Esophagus (tissue), 2 donors: Measurements from ENCODE around the gene C8B. TPM values are rescaled to one million over a fixed set of nuclear protein-coding genes. Genes with fewer than 3 reads are reported as not detected.

Experiments
- H3K27ac ChIP-seq, 2 donors: one replicate each; pipeline ENCODE4 v1.5.1; 2013; ENCODE audit warnings: low read depth in 2 of 2, mild to moderate bottlenecking in 2 of 2, inconsistent platforms in 1 of 2, low read length in 1 of 2, moderate library complexity in 1 of 2
- H3K27me3 ChIP-seq, 2 donors: one replicate each; pipeline ENCODE4 v1.6.1; 2013; ENCODE audit warnings: low read length in 2 of 2, control low read depth in 1 of 2, mild to moderate bottlenecking in 1 of 2; ENCODE audit not compliant: insufficient read depth in 2 of 2, control insufficient read depth in 1 of 2
- H3K36me3 ChIP-seq, 2 donors: one replicate each; pipeline ENCODE4 v1.6.1; 2013; ENCODE audit warnings: low read length in 1 of 2; ENCODE audit not compliant: control insufficient read depth in 2 of 2, insufficient read depth in 2 of 2
- H3K4me1 ChIP-seq, 2 donors: one replicate each; pipeline ENCODE4 v1.6.1; 2013; ENCODE audit warnings: low read length in 1 of 2; ENCODE audit not compliant: control insufficient read depth in 2 of 2, insufficient read depth in 2 of 2
- H3K4me3 ChIP-seq, 2 donors: one replicate each; pipeline ENCODE4 v1.5.1; 2013; ENCODE audit warnings: low read length in 2 of 2, mild to moderate bottlenecking in 2 of 2, low read depth in 1 of 2, moderate library complexity in 1 of 2
- H3K9me3 ChIP-seq, 2 donors: one replicate each; pipeline ENCODE4 v1.6.1; 2013; ENCODE audit warnings: mild to moderate bottlenecking in 2 of 2, low read depth in 1 of 2, low read length in 1 of 2, moderate library complexity in 1 of 2; ENCODE audit not compliant: control insufficient read depth in 2 of 2, insufficient read depth in 1 of 2
- WGBS, 2 donors: extraction: QIAGEN DNeasy Blood & Tissue Kit; methylation state at CpG; one replicate each; pipeline ENCODE4 v1.1.7; 2013; 5-methylcytosine and 5-hydroxymethylcytosine counted together
- polyA plus RNA-seq, 2 donors: library from polyadenylated mRNA; stranded (reverse); fragments of 200-250 nt; gene quantifications; one replicate each; pipeline ENCODE4 v1.2.3, GENCODE V29; 2013
- donor health status: healthy with polysubstance abuse.
- donor health status: Bipolar disorder and iron deficiency.

Gene C8B
- polyA plus RNA-seq, 2 donors: not detected

DNA sequence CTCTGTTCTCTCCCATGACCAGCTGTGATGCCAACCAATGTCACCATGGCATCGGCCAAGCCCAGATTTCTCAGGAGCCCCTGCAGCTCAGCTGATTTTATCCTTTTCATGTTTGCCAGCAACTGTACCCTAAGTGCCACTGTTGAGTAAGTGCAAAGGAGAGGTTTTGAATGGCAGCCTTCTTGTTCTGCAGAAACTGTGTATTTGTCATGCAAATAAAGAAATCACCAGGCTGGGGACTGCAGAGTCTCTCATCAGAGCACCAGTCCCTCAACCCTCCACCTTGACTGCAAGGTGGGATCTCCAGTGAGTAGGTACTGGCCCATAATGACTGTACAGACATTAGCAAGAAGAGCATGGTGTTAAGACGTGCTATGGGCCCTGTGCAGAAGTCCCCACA lies 26.6 kb downstream of the C8B start:
- Histone ChIP-seq H3K36me3 (no peaks in the 10 kb centered on the region), H3K9me3 (no peaks in the 10 kb centered on the region), H3K4me3 (no peak overlapping the region), H3K27ac (no peak overlapping the region), H3K27me3 (no peaks in the 10 kb centered on the region), H3K4me1 (no peaks in the 10 kb centered on the region)
- WGBS, 2 donors: 82 to 84% methylated on average over 2 of the region's 2 CpGs

DNA sequence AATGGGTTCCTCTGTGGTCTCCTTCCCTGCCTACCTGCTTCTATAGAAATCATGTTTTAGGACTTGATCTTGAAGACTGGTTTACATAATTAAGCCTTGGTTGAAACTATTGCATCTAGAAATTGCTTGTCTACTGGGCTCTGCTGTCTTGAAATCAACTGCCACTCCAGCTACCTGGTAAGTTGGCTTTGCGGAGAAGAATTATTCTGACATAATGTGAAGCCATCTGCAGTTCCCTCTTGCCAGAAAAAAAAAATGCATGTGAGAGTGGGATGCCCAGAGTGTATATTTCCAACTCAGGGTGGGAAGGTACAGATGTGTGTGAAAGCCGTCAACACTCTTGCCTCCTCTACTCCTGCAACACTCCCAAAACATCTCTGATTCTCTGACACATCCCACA lies 27.2 kb downstream of the C8B start:
- Histone ChIP-seq H3K27ac (no peak overlapping the region), H3K9me3 (no peaks in the 10 kb centered on the region), H3K36me3 (no peaks in the 10 kb centered on the region), H3K27me3 (no peaks in the 10 kb centered on the region), H3K4me3 (no peak overlapping the region), H3K4me1 (no peaks in the 10 kb centered on the region)
- WGBS, 2 donors: 98% methylated on average over 2 of the region's 2 CpGs

DNA sequence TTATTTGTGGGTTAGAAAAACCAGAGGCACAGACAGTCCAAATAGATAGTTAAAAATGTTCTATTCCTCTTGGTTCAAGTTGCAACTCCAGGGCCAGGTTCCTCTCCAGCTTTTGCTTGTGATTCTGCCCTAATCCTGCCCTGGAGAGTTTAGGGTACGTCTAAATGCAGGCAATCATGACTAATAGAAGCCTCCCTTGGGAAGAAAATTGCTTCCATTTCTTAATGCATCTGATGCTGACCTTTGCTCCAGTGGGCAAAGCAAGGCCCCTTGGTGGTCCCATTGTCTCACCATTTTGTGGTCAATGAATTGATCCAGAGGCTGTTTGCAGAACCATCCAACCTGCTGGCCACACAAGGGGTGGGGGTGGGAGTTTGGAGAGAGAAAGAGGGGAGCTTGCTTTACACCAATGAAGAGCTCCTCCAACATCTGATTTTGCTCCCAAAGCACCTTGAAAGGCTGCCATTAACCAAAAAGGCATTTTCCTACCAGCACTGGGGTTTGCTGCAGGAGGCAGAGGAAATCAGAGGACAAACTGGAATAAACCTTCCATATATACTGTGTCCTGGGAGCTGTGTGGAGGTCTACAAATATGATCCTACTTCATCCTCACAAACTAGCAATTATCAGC lies 31.3 kb downstream of the C8B start:
- Histone ChIP-seq H3K27ac (no peak overlapping the region), H3K36me3 (no peaks in the 10 kb centered on the region), H3K4me3 (no peak overlapping the region), H3K9me3 (no peaks in the 10 kb centered on the region), H3K4me1 (no peaks in the 10 kb centered on the region), H3K27me3 (no peaks in the 10 kb centered on the region)
- 11 to 18% methylated on average over 1 of the region's 1 CpG for WGBS, 2 donors

DNA sequence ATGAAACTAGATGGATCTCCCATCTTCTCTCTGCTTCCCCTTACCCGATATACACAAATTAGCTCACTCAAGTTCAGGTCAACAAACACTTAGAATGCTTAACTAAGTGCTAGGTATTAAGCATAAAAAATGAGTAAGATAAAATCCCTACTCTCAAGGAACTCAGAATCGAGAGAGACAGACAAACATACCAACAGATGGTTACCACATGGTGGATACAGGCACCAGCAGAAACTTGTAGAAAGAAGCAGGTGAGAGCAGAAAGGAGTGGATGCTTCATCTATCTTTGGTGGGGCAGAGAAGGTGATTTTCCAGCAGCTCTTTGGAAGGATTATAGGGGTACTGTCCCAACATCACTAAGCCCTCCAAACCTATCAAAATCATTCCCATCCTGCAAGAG lies 32.2 kb downstream of the C8B start:
- Histone ChIP-seq H3K4me1 (no peaks in the 10 kb centered on the region), H3K36me3 (no peaks in the 10 kb centered on the region), H3K4me3 (no peak overlapping the region), H3K9me3 (no peaks in the 10 kb centered on the region), H3K27ac (no peak overlapping the region), H3K27me3 (no peaks in the 10 kb centered on the region)
- WGBS, 2 donors: 58 to 65% methylated on average over 2 of the region's 2 CpGs

DNA sequence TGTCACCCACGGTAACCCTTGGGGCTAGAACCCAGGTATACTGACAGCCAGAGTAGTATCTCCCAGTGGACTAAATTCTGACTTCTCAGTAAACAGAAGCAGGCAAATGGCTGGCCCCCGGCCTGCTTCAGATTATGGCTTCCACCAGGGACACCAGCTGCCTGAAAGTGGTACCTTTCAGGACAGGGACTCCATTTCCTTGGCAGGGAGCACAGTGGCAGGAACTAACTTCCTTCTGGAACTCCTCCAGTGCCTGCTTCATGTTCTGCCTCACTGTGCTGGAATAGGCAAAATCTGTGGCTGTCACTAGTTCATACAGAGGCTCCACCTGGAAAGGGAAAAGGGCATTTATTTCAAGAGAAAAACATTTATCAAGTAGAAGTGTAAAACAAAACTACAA lies 32.7 kb downstream of the C8B start:
- H3K4me1 ChIP-seq: no peaks in the 10 kb centered on the region
- H3K4me3 ChIP-seq: no peak overlapping the region
- no peaks in the 10 kb centered on the region for H3K9me3 ChIP-seq
- no peaks in the 10 kb centered on the region for H3K36me3 ChIP-seq
- no peaks in the 10 kb centered on the region for H3K27me3 ChIP-seq
- 68 to 76% methylated on average over 2 of the region's 2 CpGs for WGBS, 2 donors
- H3K27ac ChIP-seq: no peak overlapping the region

DNA sequence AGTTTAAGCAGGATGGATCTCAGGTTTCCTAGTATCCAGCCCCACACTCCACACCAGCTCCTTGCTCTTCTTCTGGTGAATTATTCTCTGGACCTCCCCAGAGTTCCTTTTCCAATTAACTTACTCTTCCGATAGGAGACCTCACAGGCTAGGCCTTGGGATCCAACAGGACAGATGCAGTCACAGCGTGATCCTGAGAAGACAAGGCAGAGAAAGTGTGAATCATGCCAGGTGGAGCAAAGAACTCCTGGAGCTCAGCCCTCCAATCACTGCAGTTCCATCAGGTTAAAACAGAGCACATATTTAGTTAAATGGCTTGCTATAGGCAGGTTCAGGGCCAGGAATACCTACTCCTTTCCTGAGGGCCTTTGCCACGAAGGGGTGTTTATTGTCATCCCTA lies 34.1 kb downstream of the C8B start:
- 73 to 79% methylated on average over 3 of the region's 3 CpGs for WGBS, 2 donors
- Histone ChIP-seq H3K36me3 (no peaks in the 10 kb centered on the region), H3K4me3 (no peak overlapping the region), H3K27me3 (peaks cover 0 to under 1% of the 10 kb centered on the region in 2 donors), H3K27ac (no peak overlapping the region), H3K9me3 (no peaks in the 10 kb centered on the region), H3K4me1 (no peaks in the 10 kb centered on the region)

DNA sequence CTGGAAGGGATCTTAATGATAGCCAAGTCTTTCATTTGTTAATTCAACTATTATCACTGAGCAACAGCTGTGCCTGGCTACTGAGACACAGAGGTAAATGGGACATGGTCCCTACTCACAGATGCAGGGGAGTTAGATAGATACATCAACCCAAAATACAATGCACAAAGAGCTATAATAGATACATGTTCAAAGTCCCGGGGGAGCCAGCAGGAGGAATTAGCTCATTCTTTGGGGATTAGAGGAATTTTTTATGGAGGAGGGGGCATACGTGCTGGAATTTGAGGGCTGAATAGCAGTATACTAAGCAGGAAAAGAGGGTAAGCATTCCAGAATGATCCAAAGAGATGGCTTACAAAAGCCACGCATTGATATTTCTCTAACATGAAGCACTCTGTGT lies 34.6 kb downstream of the C8B start:
- Histone ChIP-seq H3K4me1 (no peaks in the 10 kb centered on the region), H3K9me3 (no peaks in the 10 kb centered on the region), H3K27me3 (peaks cover 0 to 3% of the 10 kb centered on the region in 2 donors), H3K36me3 (no peaks in the 10 kb centered on the region), H3K27ac (no peak overlapping the region), H3K4me3 (no peak overlapping the region)
- 60 to 79% methylated on average over 3 of the region's 3 CpGs for WGBS, 2 donors

DNA sequence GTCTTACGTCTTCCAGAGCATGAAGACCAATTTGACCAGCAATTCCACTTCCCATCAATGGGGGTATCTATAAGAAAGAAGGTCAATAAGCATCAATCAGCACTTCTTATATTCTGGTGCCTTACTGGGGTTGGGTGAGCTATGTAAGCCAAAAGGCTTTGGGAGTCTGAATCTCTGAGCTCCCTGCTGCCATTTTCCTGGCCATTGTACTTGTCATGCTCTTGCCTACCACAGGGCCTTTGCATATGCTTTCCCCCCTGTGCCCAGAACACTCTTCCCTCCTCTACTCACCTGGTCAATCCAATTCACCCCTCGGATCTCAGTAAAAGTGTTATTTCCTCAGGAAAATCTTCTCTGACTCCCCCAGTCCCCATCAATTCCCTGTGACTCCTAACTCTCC lies 36.3 kb downstream of the C8B start:
- whole genome bisulfite sequencing, 2 donors: 80 to 93% methylated on average over 2 of the region's 2 CpGs
- H3K4me3 ChIP-seq: no peak overlapping the region
- no peak overlapping the region for H3K27ac ChIP-seq
- H3K4me1 ChIP-seq: no peaks in the 10 kb centered on the region
- peaks cover 0 to 3% of the 10 kb centered on the region in 2 donors for H3K27me3 ChIP-seq
- no peaks in the 10 kb centered on the region for H3K36me3 ChIP-seq
- H3K9me3 ChIP-seq: no peaks in the 10 kb centered on the region

DNA sequence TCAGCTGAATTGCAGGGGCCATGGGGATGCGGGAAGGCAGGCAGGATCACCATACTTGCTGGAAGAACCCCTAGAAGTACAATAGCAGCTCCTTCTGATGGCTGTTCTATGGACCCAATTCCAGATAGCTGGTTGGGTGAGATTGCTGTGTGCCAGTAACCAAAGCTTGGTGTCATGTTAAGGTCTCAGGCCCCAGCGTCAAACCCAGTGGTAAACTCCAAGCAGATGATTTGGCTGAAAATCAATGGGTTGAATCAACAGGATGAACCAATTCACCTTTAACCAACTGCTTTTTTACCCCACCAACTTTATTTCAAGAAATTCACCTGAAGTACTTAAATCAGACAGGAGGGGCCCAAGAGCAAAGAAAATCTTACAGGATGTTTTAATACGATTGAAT lies 37.8 kb downstream of the C8B start:
- H3K27ac ChIP-seq: no peak overlapping the region
- peaks cover 0 to 3% of the 10 kb centered on the region in 2 donors for H3K27me3 ChIP-seq
- H3K4me3 ChIP-seq: no peak overlapping the region
- H3K36me3 ChIP-seq: no peaks in the 10 kb centered on the region
- H3K4me1 ChIP-seq: no peaks in the 10 kb centered on the region
- H3K9me3 ChIP-seq: no peaks in the 10 kb centered on the region
- WGBS, 2 donors: 92 to 95% methylated on average over 3 of the region's 3 CpGs

DNA sequence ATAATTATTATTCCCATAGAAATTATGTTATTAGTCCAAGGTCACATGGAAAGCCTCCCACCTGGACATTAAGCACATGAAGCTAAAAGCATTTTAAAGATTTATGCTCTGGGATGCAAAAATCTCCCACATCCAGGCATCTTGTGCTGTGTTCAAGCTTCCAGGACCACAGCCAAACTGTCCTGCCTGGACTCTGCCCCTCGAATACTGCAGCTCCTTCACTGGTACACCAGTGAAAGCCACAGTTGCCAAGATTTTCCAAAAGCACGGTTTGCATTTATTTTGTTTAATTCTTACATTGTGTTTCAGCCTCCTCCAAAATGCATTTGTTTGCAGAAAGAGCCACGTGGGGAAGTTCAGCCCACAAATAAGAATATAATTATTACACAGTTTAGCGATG lies 38.6 kb downstream of the C8B start:
- Histone ChIP-seq H3K9me3 (no peaks in the 10 kb centered on the region), H3K4me3 (no peak overlapping the region), H3K27me3 (peaks cover 0 to 3% of the 10 kb centered on the region in 2 donors), H3K36me3 (no peaks in the 10 kb centered on the region), H3K4me1 (no peaks in the 10 kb centered on the region), H3K27ac (no peak overlapping the region)
- 58 to 64% methylated on average over 4 of the region's 4 CpGs for WGBS, 2 donors
